Esophagus muscularis mucosa (tissue), 4 donors: ENCODE measurements around the gene DSTYK.

Experiments
- EP300 ChIP-seq: sonication (generic); formaldehyde crosslinking; IDR thresholded peaks from one replicate; pipeline ENCODE4 v1.6.1; 2017; ENCODE audit warnings: antibody characterized with exemption
- POLR2A ChIP-seq: fragments of 450-650 bp; IDR thresholded peaks from one replicate; pipeline ENCODE4 v1.6.1; 2017; ENCODE audit warnings: antibody characterized with exemption, moderate library complexity, mild to moderate bottlenecking, low read depth
- POLR2AphosphoS5 ChIP-seq, 2 donors: sonication (generic); formaldehyde crosslinking; IDR thresholded peaks; one replicate each; pipeline ENCODE4 v1.6.1; 2017; ENCODE audit warnings: antibody characterized with exemption in 2 of 2
- TF ChIP-seq, protein P1 (sequence below), 3 experiments: fragments of 200-600 bp in 2 of 3; fragments of 450-650 bp in 1 of 3; sonication (generic) in 2 of 3; IDR thresholded peaks; one replicate each; pipeline ENCODE4 v1.5.1; 2017 to 2019; ENCODE audit warnings: antibody characterized with exemption in 3 of 3, mild to moderate bottlenecking in 2 of 3, moderate library complexity in 1 of 3

DNA sequence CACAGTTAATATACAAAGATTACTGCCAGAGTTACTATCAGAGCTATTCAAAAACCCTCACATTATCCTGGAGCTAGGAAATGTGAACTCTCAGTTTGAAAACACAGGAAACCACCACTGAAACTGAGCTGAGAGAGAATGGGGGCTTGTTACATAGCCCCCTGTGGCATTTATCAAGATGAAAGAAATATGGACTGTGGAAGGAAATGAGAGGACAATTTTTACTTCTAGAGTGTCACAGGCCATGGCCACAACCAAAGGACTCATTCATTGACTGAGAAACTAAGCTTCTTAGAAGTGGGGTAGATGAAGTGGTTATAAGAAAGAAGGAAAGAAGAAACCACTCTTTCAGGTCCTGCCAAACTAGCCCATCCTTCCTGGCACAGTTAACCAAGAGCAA is 25.3 kb downstream of the DSTYK start:
- TF ChIP-seq, protein P1, sequence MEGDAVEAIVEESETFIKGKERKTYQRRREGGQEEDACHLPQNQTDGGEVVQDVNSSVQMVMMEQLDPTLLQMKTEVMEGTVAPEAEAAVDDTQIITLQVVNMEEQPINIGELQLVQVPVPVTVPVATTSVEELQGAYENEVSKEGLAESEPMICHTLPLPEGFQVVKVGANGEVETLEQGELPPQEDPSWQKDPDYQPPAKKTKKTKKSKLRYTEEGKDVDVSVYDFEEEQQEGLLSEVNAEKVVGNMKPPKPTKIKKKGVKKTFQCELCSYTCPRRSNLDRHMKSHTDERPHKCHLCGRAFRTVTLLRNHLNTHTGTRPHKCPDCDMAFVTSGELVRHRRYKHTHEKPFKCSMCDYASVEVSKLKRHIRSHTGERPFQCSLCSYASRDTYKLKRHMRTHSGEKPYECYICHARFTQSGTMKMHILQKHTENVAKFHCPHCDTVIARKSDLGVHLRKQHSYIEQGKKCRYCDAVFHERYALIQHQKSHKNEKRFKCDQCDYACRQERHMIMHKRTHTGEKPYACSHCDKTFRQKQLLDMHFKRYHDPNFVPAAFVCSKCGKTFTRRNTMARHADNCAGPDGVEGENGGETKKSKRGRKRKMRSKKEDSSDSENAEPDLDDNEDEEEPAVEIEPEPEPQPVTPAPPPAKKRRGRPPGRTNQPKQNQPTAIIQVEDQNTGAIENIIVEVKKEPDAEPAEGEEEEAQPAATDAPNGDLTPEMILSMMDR (IDR thresholded peaks at IDR 0.05): no peak
- TF ChIP-seq POLR2A (no peak), POLR2AphosphoS5 (IDR thresholded peaks at IDR 0.05) (no peak), EP300 (no peak)
